Epithelial cell of esophagus (primary cell): ENCODE data around the gene ZNF12.
A peak's percentile ranks its signal among the peaks of the same experiment; 100 is the strongest.
"Not testable (repeated sequence)": the region's sequence is repeated elsewhere in the genome, so short reads cannot be mapped to it uniquely, and the experiment has no call there.

Source experiments
- DNase-seq: peaks from one replicate; pipeline ENCODE4 v3.0.0; 2010; ENCODE audit warnings: low read depth
- H3K4me3 ChIP-seq: 2 replicates; pipeline ENCODE4 v1.5.1; 2011; ENCODE audit warnings: mild to moderate bottlenecking, low read length, control low read depth
- TF ChIP-seq, protein P1 (sequence below): IDR thresholded peaks from 2 replicates; pipeline ENCODE4 v1.5.1; 2011; ENCODE audit warnings: low read depth, mild to moderate bottlenecking, low read length, control low read depth, inconsistent platforms; ENCODE audit not compliant: insufficient read depth; ENCODE audit errors: missing control alignments

Gene ZNF12

GRCh38 chr7:6706666-6707407 lies at the start of gene ZNF12:
Gene ZNF12, minus strand, starts transcription at chr7:6706947. Its CDS starts 1,774 bp downstream, at chr7:6705173.
- peak; percentile 92 for DNase-seq
- TF ChIP-seq, protein P1, sequence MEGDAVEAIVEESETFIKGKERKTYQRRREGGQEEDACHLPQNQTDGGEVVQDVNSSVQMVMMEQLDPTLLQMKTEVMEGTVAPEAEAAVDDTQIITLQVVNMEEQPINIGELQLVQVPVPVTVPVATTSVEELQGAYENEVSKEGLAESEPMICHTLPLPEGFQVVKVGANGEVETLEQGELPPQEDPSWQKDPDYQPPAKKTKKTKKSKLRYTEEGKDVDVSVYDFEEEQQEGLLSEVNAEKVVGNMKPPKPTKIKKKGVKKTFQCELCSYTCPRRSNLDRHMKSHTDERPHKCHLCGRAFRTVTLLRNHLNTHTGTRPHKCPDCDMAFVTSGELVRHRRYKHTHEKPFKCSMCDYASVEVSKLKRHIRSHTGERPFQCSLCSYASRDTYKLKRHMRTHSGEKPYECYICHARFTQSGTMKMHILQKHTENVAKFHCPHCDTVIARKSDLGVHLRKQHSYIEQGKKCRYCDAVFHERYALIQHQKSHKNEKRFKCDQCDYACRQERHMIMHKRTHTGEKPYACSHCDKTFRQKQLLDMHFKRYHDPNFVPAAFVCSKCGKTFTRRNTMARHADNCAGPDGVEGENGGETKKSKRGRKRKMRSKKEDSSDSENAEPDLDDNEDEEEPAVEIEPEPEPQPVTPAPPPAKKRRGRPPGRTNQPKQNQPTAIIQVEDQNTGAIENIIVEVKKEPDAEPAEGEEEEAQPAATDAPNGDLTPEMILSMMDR = no peak
- peak within 1 kb of the TSS; percentile 82 for H3K4me3 ChIP-seq

GRCh38 chr7:6753964-6754363 lies 47.2 kb upstream of the ZNF12 start, which contains the start of gene RSPH10B2:
Gene RSPH10B2, plus strand, starts transcription at chr7:6754103. Its CDS starts 3,575 bp downstream, at chr7:6757678.
- not testable (repeated sequence) for DNase-seq, H3K4me3 ChIP-seq

- not testable (repeated sequence) for H3K4me3 ChIP-seq, DNase-seq
Measured at GRCh38 chr7:6750173-6750572, 43.4 kb upstream of the ZNF12 start.

GRCh38 chr7:6749335-6749734 lies 42.6 kb upstream of the ZNF12 start:
- H3K4me3 ChIP-seq, DNase-seq: not testable (repeated sequence)

DNA sequence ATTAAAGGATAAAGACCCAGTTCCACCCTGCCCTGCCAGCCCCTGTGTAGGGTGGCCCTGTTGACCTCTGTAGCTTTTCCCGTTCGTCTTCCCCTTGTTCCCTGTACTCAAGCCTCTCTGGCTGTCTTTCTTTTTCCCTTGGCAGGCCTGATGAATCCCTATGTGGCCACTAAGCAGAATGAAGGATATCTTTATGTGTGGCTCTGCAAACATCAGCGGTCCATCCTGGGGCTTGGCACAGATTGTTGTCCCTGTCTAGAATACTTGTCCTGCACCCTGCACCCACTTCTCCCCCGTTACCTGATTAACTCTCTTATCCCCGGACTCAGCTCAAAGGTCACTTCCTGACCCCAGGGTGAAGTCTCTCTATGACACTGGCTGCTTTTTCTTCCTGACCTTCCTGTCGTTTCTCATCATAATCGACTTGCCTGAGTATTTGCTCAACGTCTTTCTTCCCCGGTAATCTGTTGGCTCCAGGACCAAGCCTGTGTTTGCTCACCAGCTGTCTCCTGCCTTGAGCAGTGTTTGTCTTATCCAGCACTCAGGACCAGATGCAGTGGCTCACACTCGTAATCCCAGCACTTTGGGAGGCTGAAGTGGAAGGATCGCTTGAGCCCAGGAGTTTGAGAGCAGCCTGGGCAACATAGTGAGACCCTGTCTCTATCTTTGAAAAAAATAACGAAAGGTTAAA lies 37.8 kb upstream of the ZNF12 start:
- not testable (repeated sequence) for DNase-seq, H3K4me3 ChIP-seq

DNA sequence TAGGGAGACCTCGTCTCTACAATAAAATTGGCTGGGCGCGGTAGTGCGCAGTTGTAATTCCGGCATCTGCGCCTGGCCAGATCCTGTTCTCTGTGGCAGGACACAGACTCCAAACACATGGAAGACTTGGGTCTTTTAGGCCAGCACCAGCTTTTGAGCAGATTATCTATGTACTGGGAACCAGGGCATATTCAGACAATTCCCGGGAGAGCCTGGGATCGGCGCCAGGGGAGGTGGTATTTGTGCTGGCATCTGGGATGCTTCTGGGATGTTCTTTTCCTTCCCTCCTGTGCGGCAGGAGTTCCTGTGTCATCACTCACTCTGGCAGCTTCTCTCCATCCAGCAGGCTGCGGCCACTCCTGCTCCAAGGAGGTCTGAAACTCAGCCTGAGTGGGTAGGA lies 31.7 kb upstream of the ZNF12 start:
- not testable (repeated sequence) for DNase-seq, H3K4me3 ChIP-seq

DNA sequence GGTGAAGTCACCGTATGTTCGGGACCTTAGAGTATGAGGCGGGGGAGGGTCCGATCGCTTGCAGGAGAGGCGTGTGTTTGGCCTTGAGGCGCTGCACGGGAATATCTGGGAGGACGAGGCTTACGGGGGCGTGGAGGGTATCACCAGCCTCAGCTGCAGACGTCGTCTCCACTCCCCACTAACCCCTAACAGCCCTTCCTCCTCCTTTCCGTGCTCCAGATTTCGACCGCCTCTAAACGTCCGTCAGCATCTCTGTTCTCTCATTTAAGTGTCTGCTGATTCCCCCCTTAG lies 23.5 kb upstream of the ZNF12 start:
- peak; percentile 47 for DNase-seq
- H3K4me3 ChIP-seq = peak overlapping the region; percentile 78
- TF ChIP-seq, protein P1 = no peak

- H3K4me3 ChIP-seq = peak overlapping the region; percentile 78
- peak; percentile 87 for DNase-seq
- TF ChIP-seq, protein P1 = no peak
Measured at GRCh38 chr7:6729492-6730342, 23.0 kb upstream of the ZNF12 start.

DNA sequence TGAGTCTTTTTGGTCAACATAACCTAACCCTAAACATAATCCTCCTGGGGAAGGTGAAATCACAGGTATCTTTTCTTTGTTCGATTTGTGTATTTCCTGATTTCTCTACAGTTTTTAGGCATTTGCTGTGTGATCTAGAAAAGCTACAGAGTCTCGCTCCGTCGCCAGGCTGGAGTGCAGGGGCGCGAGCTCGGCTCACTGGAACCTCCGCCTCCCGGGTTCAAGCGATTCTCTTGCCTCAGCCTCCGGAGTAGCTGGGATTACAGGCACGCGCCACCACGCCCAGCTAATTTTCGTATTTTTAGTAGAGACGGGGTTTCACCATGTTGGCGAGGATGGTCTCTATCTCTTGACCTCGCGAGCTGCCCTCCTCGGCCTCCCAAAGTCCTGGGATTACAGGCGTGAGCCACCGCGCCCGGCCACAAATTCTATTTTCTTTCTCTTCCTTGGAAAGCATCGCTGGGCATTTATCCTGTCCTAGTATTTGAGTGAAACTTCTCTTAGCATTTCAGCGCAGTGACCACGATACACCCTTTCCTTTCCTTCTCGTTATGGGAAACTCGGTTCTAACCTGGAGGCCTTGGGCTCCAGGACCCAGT lies 22.2 kb upstream of the ZNF12 start:
- not testable (repeated sequence) for DNase-seq
- peak overlapping the region; percentile 78 for H3K4me3 ChIP-seq

DNA sequence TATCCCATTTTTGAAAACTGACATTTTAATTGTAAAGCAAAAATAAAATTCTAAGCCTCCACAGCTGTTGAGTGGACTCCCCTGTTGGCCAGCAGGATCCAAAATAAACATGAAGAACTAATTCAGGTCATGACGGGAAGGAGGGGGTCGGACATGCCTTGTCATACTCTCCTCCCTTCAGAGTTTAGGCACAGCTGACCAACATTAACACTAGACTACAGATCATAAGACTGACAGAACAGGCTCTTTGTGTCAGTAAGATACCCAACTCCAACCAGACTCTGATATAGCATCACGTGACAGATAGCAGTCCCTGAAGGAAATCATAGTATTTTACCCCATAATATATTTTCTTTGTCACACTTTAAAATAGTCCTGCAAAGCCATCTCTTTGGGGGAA lies 20.9 kb upstream of the ZNF12 start:
- TF ChIP-seq, protein P1 = no peak
- H3K4me3 ChIP-seq = no peak overlapping the region
- DNase-seq = no peak

DNA sequence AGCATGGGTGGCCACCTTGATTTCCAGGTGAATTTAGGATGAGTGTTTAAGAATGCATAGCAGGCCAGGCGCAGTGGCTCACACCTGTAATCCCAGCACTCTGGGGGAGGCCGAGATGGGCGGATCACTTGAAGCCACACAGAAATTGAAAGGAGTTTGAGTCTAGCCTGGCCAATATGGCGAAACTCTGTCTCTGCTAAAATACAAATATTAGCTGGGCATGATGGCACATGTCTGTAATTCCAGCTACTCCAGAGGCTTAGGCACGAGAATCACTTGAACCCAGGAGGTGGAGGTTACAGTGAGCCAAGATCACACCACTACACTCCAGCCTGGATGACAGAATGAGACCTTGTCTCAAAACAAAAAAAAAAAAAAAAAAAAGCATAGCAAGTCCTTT lies 19.6 kb upstream of the ZNF12 start:
- DNase-seq = peak; percentile 72
- not testable (repeated sequence) for H3K4me3 ChIP-seq
